Breast epithelium (tissue), 3 donors: Measurements from ENCODE around the gene RGMA.

Source experiments
- POLR2AphosphoS5 ChIP-seq, 3 donors: sonication (generic); formaldehyde crosslinking; IDR thresholded peaks; one replicate each; pipeline ENCODE4 v1.6.1; 2017; ENCODE audit warnings: antibody characterized with exemption in 3 of 3
- TF ChIP-seq, protein P1 (sequence below), 3 donors: fragments of 450-650 bp; IDR thresholded peaks; one replicate each; pipeline ENCODE4 v1.5.1; 2016 to 2017; ENCODE audit warnings: antibody characterized with exemption in 3 of 3, mild to moderate bottlenecking in 3 of 3, moderate library complexity in 3 of 3

- TF ChIP-seq, protein P1, sequence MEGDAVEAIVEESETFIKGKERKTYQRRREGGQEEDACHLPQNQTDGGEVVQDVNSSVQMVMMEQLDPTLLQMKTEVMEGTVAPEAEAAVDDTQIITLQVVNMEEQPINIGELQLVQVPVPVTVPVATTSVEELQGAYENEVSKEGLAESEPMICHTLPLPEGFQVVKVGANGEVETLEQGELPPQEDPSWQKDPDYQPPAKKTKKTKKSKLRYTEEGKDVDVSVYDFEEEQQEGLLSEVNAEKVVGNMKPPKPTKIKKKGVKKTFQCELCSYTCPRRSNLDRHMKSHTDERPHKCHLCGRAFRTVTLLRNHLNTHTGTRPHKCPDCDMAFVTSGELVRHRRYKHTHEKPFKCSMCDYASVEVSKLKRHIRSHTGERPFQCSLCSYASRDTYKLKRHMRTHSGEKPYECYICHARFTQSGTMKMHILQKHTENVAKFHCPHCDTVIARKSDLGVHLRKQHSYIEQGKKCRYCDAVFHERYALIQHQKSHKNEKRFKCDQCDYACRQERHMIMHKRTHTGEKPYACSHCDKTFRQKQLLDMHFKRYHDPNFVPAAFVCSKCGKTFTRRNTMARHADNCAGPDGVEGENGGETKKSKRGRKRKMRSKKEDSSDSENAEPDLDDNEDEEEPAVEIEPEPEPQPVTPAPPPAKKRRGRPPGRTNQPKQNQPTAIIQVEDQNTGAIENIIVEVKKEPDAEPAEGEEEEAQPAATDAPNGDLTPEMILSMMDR (IDR thresholded peaks at IDR 0.05), result no peak
- TF ChIP-seq POLR2AphosphoS5 (IDR thresholded peaks at IDR 0.05), result no peak
Measured at GRCh38 chr15:93131485-93132095, 42.6 kb upstream of the RGMA start.
